IMR-90 (cell line): ENCODE results near the gene NAE1.

Experiments used
- BHLHE40 ChIP-seq: fragments of 150-350 bp; IDR thresholded peaks from 2 replicates; pipeline ENCODE4 v1.6.1; 2016; ENCODE audit warnings: mild to moderate bottlenecking, low read depth, low read length
- CEBPB ChIP-seq: IDR thresholded peaks from 2 replicates; pipeline ENCODE4 v1.6.1; 2012; ENCODE audit warnings: low read depth, low read length, improper control_type of control experiment
- CTCF ChIP-seq: conservative IDR thresholded peaks from 2 replicates; pipeline ENCODE4 v1.5.1; 2012; ENCODE audit warnings: mild to moderate bottlenecking, low read depth, low read length, improper control_type of control experiment
- FOS ChIP-seq: fragments of 150-350 bp; IDR thresholded peaks from 2 replicates; pipeline ENCODE4 v1.6.1; 2016; ENCODE audit warnings: low read depth, low read length
- MAZ ChIP-seq: IDR thresholded peaks from 2 replicates; pipeline ENCODE4 v1.6.1; 2012; ENCODE audit warnings: low read depth, mild to moderate bottlenecking, low read length, improper control_type of control experiment, moderate library complexity, borderline replicate concordance
- MXI1 ChIP-seq: IDR thresholded peaks from 2 replicates; pipeline ENCODE4 v1.6.1; 2012; ENCODE audit warnings: low read depth, mild to moderate bottlenecking, low read length, moderate library complexity, borderline replicate concordance
- NFE2L2 ChIP-seq: fragments of 150-350 bp; IDR thresholded peaks from 2 replicates; pipeline ENCODE4 v1.6.1; 2016; ENCODE audit warnings: low read depth, mild to moderate bottlenecking, low read length
- POLR2A ChIP-seq: IDR thresholded peaks from 2 replicates; pipeline ENCODE4 v1.6.1; 2012; ENCODE audit warnings: mild to moderate bottlenecking, low read depth, low read length
- RAD21 ChIP-seq: IDR thresholded peaks from 2 replicates; pipeline ENCODE4 v1.6.1; 2012; ENCODE audit warnings: low read length, improper control_type of control experiment
- RCOR1 ChIP-seq: IDR thresholded peaks from 2 replicates; pipeline ENCODE4 v1.6.1; 2012; ENCODE audit warnings: mild to moderate bottlenecking, low read length, improper control_type of control experiment; ENCODE audit not compliant: insufficient replicate concordance
- RFX5 ChIP-seq: IDR thresholded peaks from 2 replicates; pipeline ENCODE4 v1.8.0; 2012; ENCODE audit warnings: low read depth, mild to moderate bottlenecking, low read length, moderate library complexity
- SMC3 ChIP-seq: fragments of 150-350 bp; IDR thresholded peaks from 2 replicates; pipeline ENCODE4 v1.6.1; 2016; ENCODE audit warnings: low read depth, mild to moderate bottlenecking, antibody characterized with exemption, low read length, moderate library complexity

DNA sequence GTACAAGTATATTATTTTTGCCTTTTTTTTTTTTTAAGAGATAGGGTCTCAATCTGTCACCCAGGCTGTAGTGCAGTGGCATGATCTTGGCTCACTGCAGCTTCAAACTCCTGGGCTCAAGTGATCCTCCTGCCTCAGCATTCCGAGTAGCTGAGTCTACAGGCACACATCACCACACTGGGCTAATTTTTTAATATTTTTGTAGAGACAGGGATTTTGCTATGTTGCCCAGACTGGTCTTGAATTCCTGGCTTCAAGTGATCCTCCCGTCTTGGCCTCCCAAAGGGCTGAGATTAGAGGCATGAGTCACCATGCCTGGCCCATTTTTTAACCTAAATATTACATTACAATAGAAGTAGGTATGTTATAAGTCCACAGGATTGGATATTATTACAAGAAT is 32.6 kb downstream of the NAE1 start:
- TF ChIP-seq CTCF: no peak
- no peak for TF ChIP-seq POLR2A
- TF ChIP-seq RAD21: no peak
- no peak for TF ChIP-seq RCOR1
- no peak for TF ChIP-seq FOS
- TF ChIP-seq MAZ: no peak
- TF ChIP-seq MXI1: no peak
- TF ChIP-seq NFE2L2: no peak
- TF ChIP-seq SMC3: no peak
- no peak for TF ChIP-seq RFX5
- no peak for TF ChIP-seq CEBPB
- no peak for TF ChIP-seq BHLHE40
